Neural progenitor cell (in vitro differentiated cells): Measurements from ENCODE around the gene ALPK1. TPM values are rescaled to one million over a fixed set of nuclear protein-coding genes. Genes with fewer than 3 reads are reported as not detected.
A peak's percentile ranks its signal among the peaks of the same experiment; 100 is the strongest.

Experiments
- DNase-seq: peaks from one replicate; pipeline ENCODE4 v3.0.0-alpha.2; 2016; ENCODE audit warnings: low spot score
- H2AFZ ChIP-seq: fragments of 200-600 bp; sonication (generic); replicated peaks from 2 replicates; pipeline ENCODE4 v1.6.1; 2016; ENCODE audit warnings: antibody characterized with exemption
- H3F3A ChIP-seq: fragments of 200-600 bp; sonication (generic); 2 replicates; pipeline ENCODE4 v1.6.1; 2016; ENCODE audit warnings: antibody characterized with exemption, low read depth
- H3K27ac ChIP-seq: fragments of 200-600 bp; sonication (generic); 2 replicates; pipeline ENCODE4 v1.5.1; 2016; ENCODE audit warnings: mild to moderate bottlenecking
- H3K27me3 ChIP-seq: fragments of 200-600 bp; sonication (generic); 2 replicates; pipeline ENCODE4 v1.6.1; 2016; ENCODE audit warnings: mild to moderate bottlenecking, moderate library complexity
- H3K36me3 ChIP-seq: fragments of 200-600 bp; sonication (generic); 2 replicates; pipeline ENCODE4 v1.5.1; 2016
- H3K4me1 ChIP-seq: fragments of 200-600 bp; sonication (generic); 2 replicates; pipeline ENCODE4 v1.6.1; 2016; ENCODE audit warnings: mixed run types
- H3K4me2 ChIP-seq: fragments of 200-600 bp; sonication (generic); 2 replicates; pipeline ENCODE4 v1.6.1; 2016
- H3K4me3 ChIP-seq: fragments of 200-600 bp; sonication (generic); 2 replicates; pipeline ENCODE4 v1.5.1; 2016
- H3K79me2 ChIP-seq: fragments of 200-600 bp; sonication (generic); 2 replicates; pipeline ENCODE4 v1.6.1; 2016; ENCODE audit warnings: low read depth
- H3K9ac ChIP-seq: fragments of 200-600 bp; sonication (generic); 2 replicates; pipeline ENCODE4 v1.6.1; 2016
- H3K9me3 ChIP-seq: fragments of 200-600 bp; sonication (generic); 2 replicates; pipeline ENCODE4 v1.5.1; 2016; ENCODE audit warnings: low read depth
- H4K20me1 ChIP-seq: fragments of 200-600 bp; sonication (generic); 2 replicates; pipeline ENCODE4 v1.6.1; 2016; ENCODE audit warnings: low read depth
- H3K27ac Mint-ChIP-seq: 3 replicates; pipeline ENCODE4 v1.8.0; 2021; ENCODE audit warnings: mixed read lengths
- H3K27me3 Mint-ChIP-seq: 2 replicates; pipeline ENCODE4 v1.8.0; 2022; ENCODE audit warnings: low read depth, mild to moderate bottlenecking, inconsistent platforms, moderate library complexity, mixed read lengths; ENCODE audit not compliant: insufficient read depth
- H3K36me3 Mint-ChIP-seq: 3 replicates; pipeline ENCODE4 v1.8.0; 2021; ENCODE audit warnings: mixed read lengths
- H3K4me1 Mint-ChIP-seq: 3 replicates; pipeline ENCODE4 v1.8.0; 2021; ENCODE audit warnings: mixed read lengths
- H3K4me3 Mint-ChIP-seq: 3 replicates; pipeline ENCODE4 v1.8.0; 2021; ENCODE audit warnings: mild to moderate bottlenecking, moderate library complexity, mixed read lengths
- H3K9me3 Mint-ChIP-seq: 3 replicates; pipeline ENCODE4 v1.8.0; 2020; ENCODE audit warnings: mixed read lengths
- CTCF ChIP-seq: fragments of 200-600 bp; sonication (generic); IDR thresholded peaks from 2 replicates; pipeline ENCODE4 v1.5.1; 2017; ENCODE audit warnings: antibody characterized with exemption, mild to moderate bottlenecking
- EZH2 ChIP-seq: fragments of 200-600 bp; sonication (generic); IDR thresholded peaks from 2 replicates; pipeline ENCODE4 v1.6.1; 2017; ENCODE audit warnings: antibody characterized with exemption, mild to moderate bottlenecking, moderate library complexity
- EZH2phosphoT487 ChIP-seq: fragments of 200-600 bp; sonication (generic); IDR thresholded peaks from 2 replicates; pipeline ENCODE4 v1.6.1; 2017; ENCODE audit warnings: antibody characterized with exemption
- total RNA-seq: library from RNA; depleted of rRNA; stranded (reverse); fragments of >200 nt; gene quantifications from 2 replicates; pipeline ENCODE4 v1.2.3, GENCODE V29; 2015; ENCODE audit warnings: low replicate concordance

The ALPK1 gene
- total RNA-seq, 1 donor from 2014 or later: 0.41 TPM

GRCh38 chr4:112411781-112412550 lies 114.8 kb downstream of the ALPK1 start:
- Mint-ChIP-seq H3K36me3 (no peaks in the 10 kb centered on the region), H3K4me1 (peaks cover 6% of the 10 kb centered on the region), H3K9me3 (no peaks in the 10 kb centered on the region), H3K4me3 (no peak overlapping the region), H3K27ac (no peak overlapping the region), H3K27me3 (peaks cover 2% of the 10 kb centered on the region)
- Histone ChIP-seq H4K20me1 (no peaks in the 10 kb centered on the region), H3K27ac (no peak overlapping the region), H3K4me1 (peaks cover 34% of the 10 kb centered on the region), H3K9ac (no peak overlapping the region), H3K36me3 (no peaks in the 10 kb centered on the region), H2AFZ (no peak overlapping the region), H3K4me2 (peak overlapping the region; percentile 63), H3K9me3 (no peaks in the 10 kb centered on the region), H3K27me3 (no peaks in the 10 kb centered on the region), H3K4me3 (peak overlapping the region; percentile 26), H3F3A (peaks cover 36% of the 10 kb centered on the region), H3K79me2 (no peaks in the 10 kb centered on the region)
- TF ChIP-seq EZH2phosphoT487 (peak; percentile 33), CTCF (no peak), EZH2 (no peak)
- peak; percentile 65 for DNase-seq

GRCh38 chr4:112416464-112416863 lies 119.3 kb downstream of the ALPK1 start:
- no peaks in the 10 kb centered on the region for H3K36me3 Mint-ChIP-seq
- H3K4me1 ChIP-seq: peaks cover 25% of the 10 kb centered on the region
- H3K4me3 Mint-ChIP-seq: no peak overlapping the region
- DNase-seq: no peak
- no peaks in the 10 kb centered on the region for H4K20me1 ChIP-seq
- no peaks in the 10 kb centered on the region for H3K9me3 Mint-ChIP-seq
- H3F3A ChIP-seq: peaks cover 19% of the 10 kb centered on the region
- no peak overlapping the region for H3K4me2 ChIP-seq
- H3K9me3 ChIP-seq: no peaks in the 10 kb centered on the region
- H2AFZ ChIP-seq: no peak overlapping the region
- no peak overlapping the region for H3K9ac ChIP-seq
- H3K27me3 Mint-ChIP-seq: peaks cover 2% of the 10 kb centered on the region
- no peak overlapping the region for H3K4me3 ChIP-seq
- peaks cover 21% of the 10 kb centered on the region for H3K27me3 ChIP-seq
- no peak overlapping the region for H3K27ac Mint-ChIP-seq
- TF ChIP-seq EZH2phosphoT487 (no peak), CTCF (no peak), EZH2 (no peak)
- H3K79me2 ChIP-seq: no peaks in the 10 kb centered on the region
- H3K4me1 Mint-ChIP-seq: peaks cover 6% of the 10 kb centered on the region
- H3K36me3 ChIP-seq: no peaks in the 10 kb centered on the region
- no peak overlapping the region for H3K27ac ChIP-seq

GRCh38 chr4:112418092-112418491 lies 120.9 kb downstream of the ALPK1 start:
- H3K79me2 ChIP-seq: no peaks in the 10 kb centered on the region
- peaks cover 3% of the 10 kb centered on the region for H3F3A ChIP-seq
- DNase-seq: peak; percentile 60

More at GRCh38 chr4:112418092-112418491, 120.9 kb downstream of the ALPK1 start:
- no peak overlapping the region for H3K27ac Mint-ChIP-seq
- Histone ChIP-seq H3K4me3 (no peak overlapping the region), H3K27ac (no peak overlapping the region), H3K36me3 (no peaks in the 10 kb centered on the region), H4K20me1 (no peaks in the 10 kb centered on the region), H3K4me2 (no peak overlapping the region), H3K9me3 (no peaks in the 10 kb centered on the region), H3K27me3 (peaks cover 21% of the 10 kb centered on the region), H3K9ac (no peak overlapping the region), H3K4me1 (peaks cover 9% of the 10 kb centered on the region), H2AFZ (no peak overlapping the region)
- no peaks in the 10 kb centered on the region for H3K27me3 Mint-ChIP-seq
- H3K36me3 Mint-ChIP-seq: no peaks in the 10 kb centered on the region
- H3K9me3 Mint-ChIP-seq: no peaks in the 10 kb centered on the region
- TF ChIP-seq EZH2phosphoT487: no peak
- peak; percentile 56 for TF ChIP-seq CTCF
- no peak overlapping the region for H3K4me3 Mint-ChIP-seq
- H3K4me1 Mint-ChIP-seq: no peaks in the 10 kb centered on the region
